GM12892 (cell line): ENCODE results near the gene TRIO.

Experiments
- POLR2A ChIP-seq: IDR thresholded peaks from 2 replicates; pipeline ENCODE4 v1.6.1; 2011; ENCODE audit warnings: low read depth, low read length, control low read depth
- POLR2AphosphoS5 ChIP-seq: IDR thresholded peaks from 2 replicates; pipeline ENCODE4 v1.6.1; 2011; ENCODE audit warnings: low read depth, low read length, control low read depth
- TAF1 ChIP-seq: IDR thresholded peaks from 2 replicates; pipeline ENCODE4 v1.6.1; 2011; ENCODE audit warnings: low read depth, mild to moderate bottlenecking, control low read depth, low read length, borderline replicate concordance

DNA sequence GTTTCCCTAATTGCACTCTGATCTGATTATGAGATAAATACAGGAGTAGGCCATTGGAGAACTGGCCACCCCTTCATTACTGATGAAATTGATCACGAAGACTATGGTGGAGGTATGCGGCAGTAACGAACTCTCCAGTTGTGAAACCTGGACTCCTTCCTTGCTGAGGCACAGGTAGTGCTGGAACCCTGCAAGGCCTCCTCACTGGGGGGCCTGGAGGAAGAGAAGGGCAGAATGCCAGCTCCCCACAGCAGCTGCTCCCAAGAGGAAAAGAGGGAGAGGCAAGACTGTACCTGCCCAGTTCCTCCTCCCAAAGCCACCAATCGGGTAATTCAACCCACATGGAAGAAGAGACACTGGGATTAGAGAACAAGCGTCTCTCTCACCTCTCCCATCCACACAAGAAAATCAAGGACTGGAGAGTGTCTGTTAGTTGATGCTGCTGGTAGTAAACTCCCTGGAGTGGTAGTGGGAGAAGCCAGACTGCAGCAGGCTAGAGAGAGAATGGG lies 19.1 kb upstream of the TRIO start:
- TF ChIP-seq POLR2A, result no peak
- no peak for TF ChIP-seq POLR2AphosphoS5
- no peak for TF ChIP-seq TAF1
